GM19023 (cell line): Measurements from ENCODE around the gene C12orf56.
"Not testable (repeated sequence)": the region's sequence is repeated elsewhere in the genome, so short reads cannot be mapped to it uniquely, and the experiment has no call there.

Experiments used
- ATAC-seq: cut with Tn5 transposase; IDR thresholded peaks from one replicate; pipeline ENCODE4 v1.9.1; 2021; ENCODE audit warnings: mild to moderate bottlenecking, moderate library complexity; ENCODE audit not compliant: unreplicated experiment

C12orf56 gene

GRCh38 chr12:64387197-64387816 is 3.3 kb downstream of the C12orf56 start:
- ATAC-seq: no peak

GRCh38 chr12:64385468-64385867 is 5.1 kb downstream of the C12orf56 start:
- ATAC-seq: no peak

GRCh38 chr12:64385019-64385418 is 5.5 kb downstream of the C12orf56 start:
- no peak for ATAC-seq

GRCh38 chr12:64383675-64384074 is 6.9 kb downstream of the C12orf56 start:
- ATAC-seq: no peak

- no peak for ATAC-seq
These were observed 27.7 kb downstream of the C12orf56 start for GRCh38 chr12:64362721-64363305.

GRCh38 chr12:64361173-64361572 is 29.4 kb downstream of the C12orf56 start:
- not testable (repeated sequence) for ATAC-seq

GRCh38 chr12:64356209-64356608 is 34.3 kb downstream of the C12orf56 start:
- not testable (repeated sequence) for ATAC-seq

GRCh38 chr12:64352181-64352580 is 38.4 kb downstream of the C12orf56 start:
- no peak for ATAC-seq

GRCh38 chr12:64351265-64351664 is 39.3 kb downstream of the C12orf56 start:
- no peak for ATAC-seq

GRCh38 chr12:64347630-64348029 is 42.9 kb downstream of the C12orf56 start:
- ATAC-seq: no peak

- not testable (repeated sequence) for ATAC-seq
These were observed 45.9 kb downstream of the C12orf56 start for GRCh38 chr12:64344631-64345030.

GRCh38 chr12:64340546-64340945 is 50.0 kb downstream of the C12orf56 start:
- ATAC-seq: not testable (repeated sequence)

- no peak for ATAC-seq
These were observed 54.6 kb downstream of the C12orf56 start for GRCh38 chr12:64335886-64336466.

GRCh38 chr12:64332938-64333337 is 57.6 kb downstream of the C12orf56 start:
- ATAC-seq: no peak

- ATAC-seq: no peak
These were observed 58.3 kb downstream of the C12orf56 start for GRCh38 chr12:64332296-64332695.

- not testable (repeated sequence) for ATAC-seq
These were observed 61.4 kb downstream of the C12orf56 start for GRCh38 chr12:64329031-64329710.

- no peak for ATAC-seq
These were observed 65.5 kb downstream of the C12orf56 start for GRCh38 chr12:64325055-64325454.

- ATAC-seq: no peak
These were observed 66.9 kb downstream of the C12orf56 start for GRCh38 chr12:64323476-64324225.

GRCh38 chr12:64323006-64323405 is 67.6 kb downstream of the C12orf56 start:
- ATAC-seq: no peak

GRCh38 chr12:64320611-64321010 is 69.9 kb downstream of the C12orf56 start:
- no peak for ATAC-seq
